Measurements from ENCODE around the gene SPG21. TPM values are rescaled to one million over a fixed set of nuclear protein-coding genes. Genes with fewer than 3 reads are reported as not detected.

The SPG21 gene
- total RNA-seq, 3 donors from 2014 or later (not counting 1 experiment from before 2014, with no cell fraction given) = 39.6 to 52.3 (median 40.4) TPM

DNA sequence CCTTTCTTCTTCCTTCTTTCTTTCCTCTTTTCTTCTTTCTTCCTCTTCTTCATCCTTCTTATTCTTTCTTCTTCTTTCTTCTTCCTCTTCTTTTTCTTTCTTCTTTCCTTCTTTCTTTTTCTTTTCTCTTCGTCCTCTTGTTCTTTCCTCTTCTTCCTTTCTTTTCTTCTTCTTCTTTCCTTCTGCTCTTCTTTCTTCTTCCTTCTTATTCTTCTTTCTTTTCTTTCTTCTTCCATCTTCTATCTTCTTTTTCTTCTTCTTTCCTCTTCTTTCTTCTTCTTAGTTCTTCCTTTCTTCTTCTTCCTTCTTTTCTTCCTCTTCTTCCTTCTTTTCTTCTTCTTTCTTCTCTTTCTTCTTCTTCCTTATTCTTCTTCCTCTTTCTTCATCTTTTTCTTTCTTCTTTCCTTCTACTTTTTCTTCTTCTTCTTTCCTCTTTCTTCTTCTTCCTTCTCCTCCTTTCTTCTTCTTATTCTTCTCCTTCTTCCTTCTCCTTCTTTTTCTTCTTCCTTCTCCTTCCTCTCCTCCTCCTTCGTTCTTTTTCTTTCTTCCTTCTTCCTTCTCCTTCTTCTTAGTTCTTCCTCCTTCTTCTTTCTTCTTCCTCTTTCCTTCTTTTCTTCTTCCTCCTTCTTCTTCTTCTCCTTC, 37.8 kb downstream of the SPG21 start:
- 94% methylated on average over 2 of the region's 2 CpGs for WGBS (ENCODE audit: insufficient coverage)
- H3K27ac Mint-ChIP-seq = peak overlapping the region; percentile 1 to 65
- H3K4me3 ChIP-seq (ENCODE audit: low read length) = no peak overlapping the region
- H3K9me3 Mint-ChIP-seq = no peaks in the 10 kb centered on the region
- intact Hi-C loops (cut with micrococcal nuclease) = no loop called here
- no peaks in the 10 kb centered on the region for H3K4me1 ChIP-seq (ENCODE audit: control insufficient read depth, insufficient read depth, low read length)
- TF ChIP-seq, protein P1, sequence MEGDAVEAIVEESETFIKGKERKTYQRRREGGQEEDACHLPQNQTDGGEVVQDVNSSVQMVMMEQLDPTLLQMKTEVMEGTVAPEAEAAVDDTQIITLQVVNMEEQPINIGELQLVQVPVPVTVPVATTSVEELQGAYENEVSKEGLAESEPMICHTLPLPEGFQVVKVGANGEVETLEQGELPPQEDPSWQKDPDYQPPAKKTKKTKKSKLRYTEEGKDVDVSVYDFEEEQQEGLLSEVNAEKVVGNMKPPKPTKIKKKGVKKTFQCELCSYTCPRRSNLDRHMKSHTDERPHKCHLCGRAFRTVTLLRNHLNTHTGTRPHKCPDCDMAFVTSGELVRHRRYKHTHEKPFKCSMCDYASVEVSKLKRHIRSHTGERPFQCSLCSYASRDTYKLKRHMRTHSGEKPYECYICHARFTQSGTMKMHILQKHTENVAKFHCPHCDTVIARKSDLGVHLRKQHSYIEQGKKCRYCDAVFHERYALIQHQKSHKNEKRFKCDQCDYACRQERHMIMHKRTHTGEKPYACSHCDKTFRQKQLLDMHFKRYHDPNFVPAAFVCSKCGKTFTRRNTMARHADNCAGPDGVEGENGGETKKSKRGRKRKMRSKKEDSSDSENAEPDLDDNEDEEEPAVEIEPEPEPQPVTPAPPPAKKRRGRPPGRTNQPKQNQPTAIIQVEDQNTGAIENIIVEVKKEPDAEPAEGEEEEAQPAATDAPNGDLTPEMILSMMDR (IDR thresholded peaks at IDR 0.05) = no peak
- no peaks in the 10 kb centered on the region for H3K36me3 Mint-ChIP-seq
- no peak overlapping the region for H3K4me3 Mint-ChIP-seq
- DNase-seq (no peak), ATAC-seq (no peak)
- H3K4me1 Mint-ChIP-seq = peaks cover 5 to 7% of the 10 kb centered on the region in 2 donors
- no peaks in the 10 kb centered on the region for H3K9me3 ChIP-seq (ENCODE audit: control insufficient read depth, insufficient read depth, low read length)
- H3K27me3 ChIP-seq (ENCODE audit: control insufficient read depth, insufficient read depth, low read length) = no peaks in the 10 kb centered on the region
- no peaks in the 10 kb centered on the region for H3K27me3 Mint-ChIP-seq (ENCODE audit: low read depth in 2 of 2)
- H3K36me3 ChIP-seq (ENCODE audit: control insufficient read depth, insufficient read depth, low read length) = peaks cover 10% of the 10 kb centered on the region
- no peak overlapping the region for H3K27ac ChIP-seq (ENCODE audit: low read length)

DNA sequence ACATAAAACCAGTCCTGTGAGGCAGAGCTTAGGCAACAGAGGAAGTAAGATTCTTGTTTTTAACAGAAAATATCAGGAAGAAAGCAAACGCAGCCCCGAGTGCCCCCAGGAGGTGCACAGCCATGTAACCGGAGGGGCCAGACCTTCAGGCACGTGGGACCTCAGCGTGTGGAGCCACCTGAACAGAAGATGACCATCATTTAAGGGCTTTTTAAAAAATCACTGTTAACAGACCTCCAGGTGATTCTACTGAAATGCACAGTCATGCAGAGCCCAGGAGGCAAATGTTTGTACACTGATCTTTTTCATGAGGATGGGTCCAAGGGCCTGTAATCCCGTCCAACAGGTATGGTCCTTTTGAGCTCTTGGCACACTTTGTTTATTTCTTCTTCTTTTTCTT, 38.8 kb downstream of the SPG21 start:
- H3K27me3 ChIP-seq (ENCODE audit: control insufficient read depth, insufficient read depth, low read length) = no peaks in the 10 kb centered on the region
- TF ChIP-seq, protein P1 (IDR thresholded peaks at IDR 0.05) = no peak
- no peaks in the 10 kb centered on the region for H3K27me3 Mint-ChIP-seq (ENCODE audit: low read depth in 2 of 2)
- no peaks in the 10 kb centered on the region for H3K4me1 ChIP-seq (ENCODE audit: control insufficient read depth, insufficient read depth, low read length)
- no peaks in the 10 kb centered on the region for H3K9me3 Mint-ChIP-seq
- H3K4me1 Mint-ChIP-seq = peaks cover 5 to 7% of the 10 kb centered on the region in 2 donors
- WGBS (ENCODE audit: insufficient coverage) = 43% methylated on average over 6 of the region's 6 CpGs
- H3K27ac ChIP-seq (ENCODE audit: low read length) = no peak overlapping the region
- H3K9me3 ChIP-seq (ENCODE audit: control insufficient read depth, insufficient read depth, low read length) = no peaks in the 10 kb centered on the region
- H3K36me3 Mint-ChIP-seq = no peaks in the 10 kb centered on the region
- DNase-seq (no peak), ATAC-seq (peak in 1 of 3 donors; percentile 34)
- intact Hi-C loops (cut with micrococcal nuclease) = no loop called here
- no peak overlapping the region for H3K4me3 ChIP-seq (ENCODE audit: low read length)
- no peak overlapping the region for H3K4me3 Mint-ChIP-seq
- H3K27ac Mint-ChIP-seq = peak overlapping the region; percentile 1 to 65
- H3K36me3 ChIP-seq (ENCODE audit: control insufficient read depth, insufficient read depth, low read length) = peaks cover 5% of the 10 kb centered on the region

GRCh38 chr15:64949383-64950186, 40.1 kb downstream of the SPG21 start:
- WGBS (ENCODE audit: insufficient coverage) = 98% methylated on average over 11 of the region's 11 CpGs
- Histone ChIP-seq H3K9me3 (ENCODE audit: control insufficient read depth, insufficient read depth, low read length) (no peaks in the 10 kb centered on the region), H3K4me3 (ENCODE audit: low read length) (no peak overlapping the region), H3K4me1 (ENCODE audit: control insufficient read depth, insufficient read depth, low read length) (no peaks in the 10 kb centered on the region), H3K36me3 (ENCODE audit: control insufficient read depth, insufficient read depth, low read length) (no peaks in the 10 kb centered on the region), H3K27ac (ENCODE audit: low read length) (no peak overlapping the region), H3K27me3 (ENCODE audit: control insufficient read depth, insufficient read depth, low read length) (no peaks in the 10 kb centered on the region)
- H3K4me3 Mint-ChIP-seq = no peak overlapping the region
- H3K4me1 Mint-ChIP-seq = peaks cover 5 to 7% of the 10 kb centered on the region in 2 donors
- H3K36me3 Mint-ChIP-seq = no peaks in the 10 kb centered on the region
- intact Hi-C loops (cut with micrococcal nuclease) = no loop called here
- DNase-seq (no peak), ATAC-seq (no peak)
- TF ChIP-seq, protein P1 (IDR thresholded peaks at IDR 0.05) = no peak
- no peaks in the 10 kb centered on the region for H3K9me3 Mint-ChIP-seq
- H3K27me3 Mint-ChIP-seq (ENCODE audit: low read depth in 2 of 2) = no peaks in the 10 kb centered on the region
- peak overlapping the region in 1 of 2 donors; percentile 13 for H3K27ac Mint-ChIP-seq

All from natural killer cell (primary cell).